Activated naive CD8-positive, alpha-beta T cell (primary cell): ENCODE data around the gene RGS3.

Experiments used
- H3K27ac Mint-ChIP-seq: one replicate; pipeline ENCODE4 v1.8.0; 2021; ENCODE audit warnings: mixed read lengths
- H3K27me3 Mint-ChIP-seq: one replicate; pipeline ENCODE4 v1.8.0; 2021; ENCODE audit warnings: mixed read lengths
- H3K36me3 Mint-ChIP-seq: one replicate; pipeline ENCODE4 v1.8.0; 2021; ENCODE audit warnings: mixed read lengths
- H3K4me1 Mint-ChIP-seq: one replicate; pipeline ENCODE4 v1.8.0; 2021; ENCODE audit warnings: low read depth, mixed read lengths
- H3K4me3 Mint-ChIP-seq: one replicate; pipeline ENCODE4 v1.8.0; 2021; ENCODE audit warnings: mild to moderate bottlenecking, mixed read lengths
- H3K9me3 Mint-ChIP-seq: one replicate; pipeline ENCODE4 v1.8.0; 2021; ENCODE audit warnings: low read depth, mixed read lengths

The RGS3 gene

GRCh38 chr9:113566712-113567071, 103.2 kb downstream of the RGS3 start:
- Mint-ChIP-seq H3K4me3 (no peak overlapping the region), H3K27me3 (no peaks in the 10 kb centered on the region), H3K27ac (no peak overlapping the region), H3K9me3 (no peaks in the 10 kb centered on the region), H3K4me1 (peaks cover 24% of the 10 kb centered on the region), H3K36me3 (peaks cover 4% of the 10 kb centered on the region)

- Mint-ChIP-seq H3K36me3 (peaks cover 4% of the 10 kb centered on the region), H3K27me3 (no peaks in the 10 kb centered on the region), H3K9me3 (no peaks in the 10 kb centered on the region), H3K27ac (no peak overlapping the region), H3K4me3 (no peak overlapping the region), H3K4me1 (peaks cover 30% of the 10 kb centered on the region)
Observed at GRCh38 chr9:113567361-113568080, 104.0 kb downstream of the RGS3 start.

- Mint-ChIP-seq H3K9me3 (no peaks in the 10 kb centered on the region), H3K27ac (no peak overlapping the region), H3K4me1 (peaks cover 30% of the 10 kb centered on the region), H3K4me3 (no peak overlapping the region), H3K27me3 (no peaks in the 10 kb centered on the region), H3K36me3 (peaks cover 4% of the 10 kb centered on the region)
Observed at GRCh38 chr9:113568081-113568435, 104.5 kb downstream of the RGS3 start.

- Mint-ChIP-seq H3K27me3 (no peaks in the 10 kb centered on the region), H3K9me3 (no peaks in the 10 kb centered on the region), H3K4me3 (no peak overlapping the region), H3K4me1 (peaks cover 31% of the 10 kb centered on the region), H3K36me3 (peaks cover 4% of the 10 kb centered on the region), H3K27ac (peak overlapping the region; percentile 58)
Observed at GRCh38 chr9:113568571-113569321, 105.2 kb downstream of the RGS3 start.

GRCh38 chr9:113569472-113570060, 106.0 kb downstream of the RGS3 start:
- Mint-ChIP-seq H3K4me3 (no peak overlapping the region), H3K4me1 (peaks cover 39% of the 10 kb centered on the region), H3K36me3 (peaks cover 4% of the 10 kb centered on the region), H3K27me3 (no peaks in the 10 kb centered on the region), H3K9me3 (no peaks in the 10 kb centered on the region), H3K27ac (peak overlapping the region; percentile 58)

- Mint-ChIP-seq H3K9me3 (no peaks in the 10 kb centered on the region), H3K27me3 (no peaks in the 10 kb centered on the region), H3K27ac (no peak overlapping the region)
Observed at GRCh38 chr9:113570106-113570505, 106.6 kb downstream of the RGS3 start.

GRCh38 chr9:113570749-113571711, 107.5 kb downstream of the RGS3 start:
- Mint-ChIP-seq H3K4me3 (no peak overlapping the region), H3K27me3 (no peaks in the 10 kb centered on the region), H3K36me3 (peaks cover 4% of the 10 kb centered on the region), H3K4me1 (peaks cover 41% of the 10 kb centered on the region), H3K9me3 (no peaks in the 10 kb centered on the region), H3K27ac (no peak overlapping the region)

More at GRCh38 chr9:113570106-113570505, 106.6 kb downstream of the RGS3 start:
- H3K4me3 Mint-ChIP-seq: no peak overlapping the region
- peaks cover 4% of the 10 kb centered on the region for H3K36me3 Mint-ChIP-seq
- H3K4me1 Mint-ChIP-seq: peaks cover 39% of the 10 kb centered on the region

GRCh38 chr9:113572076-113572861, 108.7 kb downstream of the RGS3 start:
- Mint-ChIP-seq H3K36me3 (peaks cover 4% of the 10 kb centered on the region), H3K27ac (no peak overlapping the region), H3K27me3 (no peaks in the 10 kb centered on the region), H3K4me1 (peaks cover 46% of the 10 kb centered on the region), H3K4me3 (no peak overlapping the region), H3K9me3 (no peaks in the 10 kb centered on the region)

GRCh38 chr9:113573046-113573958, 109.8 kb downstream of the RGS3 start:
- H3K4me1 Mint-ChIP-seq: peaks cover 55% of the 10 kb centered on the region
- H3K4me3 Mint-ChIP-seq: no peak overlapping the region
- no peaks in the 10 kb centered on the region for H3K9me3 Mint-ChIP-seq
- H3K27ac Mint-ChIP-seq: no peak overlapping the region
- H3K36me3 Mint-ChIP-seq: peaks cover 4% of the 10 kb centered on the region
- H3K27me3 Mint-ChIP-seq: no peaks in the 10 kb centered on the region

GRCh38 chr9:113573959-113574352, 110.4 kb downstream of the RGS3 start:
- Mint-ChIP-seq H3K27ac (peak overlapping the region; percentile 81), H3K27me3 (no peaks in the 10 kb centered on the region), H3K36me3 (peaks cover 4% of the 10 kb centered on the region), H3K4me3 (peak overlapping the region; percentile 27), H3K9me3 (no peaks in the 10 kb centered on the region), H3K4me1 (peaks cover 61% of the 10 kb centered on the region)

GRCh38 chr9:113574441-113575262, 111.1 kb downstream of the RGS3 start:
- Mint-ChIP-seq H3K36me3 (peaks cover 4% of the 10 kb centered on the region), H3K9me3 (no peaks in the 10 kb centered on the region), H3K27me3 (no peaks in the 10 kb centered on the region), H3K4me1 (peaks cover 66% of the 10 kb centered on the region), H3K27ac (peak overlapping the region; percentile 81), H3K4me3 (peak overlapping the region; percentile 27)

- H3K4me3 Mint-ChIP-seq: peak overlapping the region; percentile 64
- no peaks in the 10 kb centered on the region for H3K36me3 Mint-ChIP-seq
- H3K27me3 Mint-ChIP-seq: no peaks in the 10 kb centered on the region
- peak overlapping the region; percentile 96 for H3K27ac Mint-ChIP-seq
- peaks cover 78% of the 10 kb centered on the region for H3K4me1 Mint-ChIP-seq
- no peaks in the 10 kb centered on the region for H3K9me3 Mint-ChIP-seq
Observed at GRCh38 chr9:113577525-113578261, 114.2 kb downstream of the RGS3 start.
